HepG2 (cell line): ENCODE data around the gene CERT1. TPM values are rescaled to one million over a fixed set of nuclear protein-coding genes. Genes with fewer than 3 reads are reported as not detected.

ENCODE experiments used
- FOSL1 ChIP-seq: sonication (generic); formaldehyde crosslinking; IDR thresholded peaks from 2 replicates; pipeline ENCODE4 v1.9.0; 2021; ENCODE audit warnings: missing genetic modification reagents, borderline replicate concordance
- GABPA ChIP-seq, 2 experiments: IDR thresholded peaks; 2 replicates each; pipeline ENCODE4 v1.6.1; 2011 to 2016; ENCODE audit warnings: low read depth in 2 of 2, low read length in 1 of 2, missing biosample characterization in 1 of 2, missing genetic modification characterization in 1 of 2
- MTA1 ChIP-seq: sonication (generic); formaldehyde crosslinking; IDR thresholded peaks from 2 replicates; pipeline ENCODE4 v1.4.0; 2020; ENCODE audit warnings: missing genetic modification reagents, mild to moderate bottlenecking, borderline replicate concordance
- MXD4 ChIP-seq: IDR thresholded peaks from 2 replicates; pipeline ENCODE4 v1.6.1; 2016; ENCODE audit warnings: mild to moderate bottlenecking, missing biosample characterization, missing genetic modification reagents
- POLR2A ChIP-seq, 2 experiments: IDR thresholded peaks; 2 replicates each; pipeline ENCODE4 v1.6.1; 2011; ENCODE audit warnings: low read depth in 2 of 2, low read length in 2 of 2, mild to moderate bottlenecking in 1 of 2, moderate library complexity in 1 of 2; ENCODE audit not compliant: insufficient read depth in 1 of 2
- SCMH1 ChIP-seq: sonication (generic); formaldehyde crosslinking; IDR thresholded peaks from 2 replicates; pipeline ENCODE4 v1.9.0; 2021; ENCODE audit warnings: missing genetic modification reagents, mild to moderate bottlenecking, borderline replicate concordance
- TAF1 ChIP-seq: sonication (generic); formaldehyde crosslinking; IDR thresholded peaks from 2 replicates; pipeline ENCODE4 v1.4.0; 2020; ENCODE audit warnings: missing genetic modification reagents
- ZFP90 ChIP-seq: sonication (generic); formaldehyde crosslinking; IDR thresholded peaks from 2 replicates; pipeline ENCODE4 v1.8.0; 2022; ENCODE audit warnings: missing genetic modification reagents, mild to moderate bottlenecking, inconsistent platforms, borderline replicate concordance
- ZNF3 ChIP-seq: IDR thresholded peaks from 2 replicates; pipeline ENCODE4 v1.7.0; 2017; ENCODE audit warnings: inconsistent platforms
- ZNF550 ChIP-seq: sonication (generic); formaldehyde crosslinking; IDR thresholded peaks from 2 replicates; pipeline ENCODE4 v1.4.0; 2020; ENCODE audit warnings: mild to moderate bottlenecking, missing genetic modification reagents, borderline replicate concordance
- ZNF557 ChIP-seq: sonication (generic); formaldehyde crosslinking; IDR thresholded peaks from 2 replicates; pipeline ENCODE4 v1.4.0; 2020; ENCODE audit warnings: missing genetic modification reagents
- ZNF709 ChIP-seq: sonication (generic); formaldehyde crosslinking; IDR thresholded peaks from 2 replicates; pipeline ENCODE4 v1.5.0; 2020; ENCODE audit warnings: mild to moderate bottlenecking, missing genetic modification reagents
- polyA plus RNA-seq, 8 experiments: library from polyadenylated mRNA; depleted of rRNA in 3 of 8; stranded (reverse) in 7 of 8; unstranded in 1 of 8; fragments of >200 nt; fragmentation: Illumina TruSeq in 4 of 8; extraction: Trizol in 4 of 8; gene quantifications; 2 replicates each; pipeline versions ENCODE4 v1.2.1 to v1.2.3, GENCODE V29; 2011 to 2016; ENCODE audit warnings: low read depth in 4 of 8, missing spikeins in 1 of 8, mixed read lengths in 1 of 8; ENCODE audit not compliant: insufficient read depth in 1 of 8
- total RNA-seq, 5 experiments: library from RNA; depleted of rRNA; stranded (reverse); fragments of >200 nt; fragmentation: Illumina TruSeq; extraction: Trizol; gene quantifications; 2 replicates each; pipeline ENCODE4 v1.2.3, GENCODE V29; 2016; ENCODE audit warnings: low read depth in 1 of 5
- TF ChIP-seq, protein P1 (sequence below): sonication (generic); formaldehyde crosslinking; conservative IDR thresholded peaks from 2 replicates; pipeline ENCODE4 v1.4.0; 2020; ENCODE audit warnings: missing genetic modification reagents
- TF ChIP-seq, protein P2 (sequence below): sonication (generic); formaldehyde crosslinking; IDR thresholded peaks from 2 replicates; pipeline ENCODE4 v1.4.0; 2020; ENCODE audit warnings: missing genetic modification reagents
- TF ChIP-seq, protein P3 (sequence below): sonication (generic); formaldehyde crosslinking; IDR thresholded peaks from 2 replicates; pipeline ENCODE4 v1.5.0; 2020; ENCODE audit warnings: mild to moderate bottlenecking, missing genetic modification reagents
- TF ChIP-seq, protein P4 (sequence below): sonication (generic); formaldehyde crosslinking; IDR thresholded peaks from 2 replicates; pipeline ENCODE4 v1.5.0; 2020; ENCODE audit warnings: missing genetic modification reagents
- TF ChIP-seq, protein P5 (sequence below): sonication (generic); formaldehyde crosslinking; IDR thresholded peaks from 2 replicates; pipeline ENCODE4 v1.4.0; 2020; ENCODE audit warnings: missing genetic modification reagents
- TF ChIP-seq, protein P6 (sequence below): sonication (generic); formaldehyde crosslinking; IDR thresholded peaks from 2 replicates; pipeline ENCODE4 v1.4.0; 2020; ENCODE audit warnings: mild to moderate bottlenecking, low read depth, missing genetic modification reagents

CERT1 gene
- total and polyA plus RNA-seq, 2 of the 13 experiments (the other 11 are each of a cell fraction or from before 2014, with no cell fraction given): 8.2 to 12.7 TPM

DNA sequence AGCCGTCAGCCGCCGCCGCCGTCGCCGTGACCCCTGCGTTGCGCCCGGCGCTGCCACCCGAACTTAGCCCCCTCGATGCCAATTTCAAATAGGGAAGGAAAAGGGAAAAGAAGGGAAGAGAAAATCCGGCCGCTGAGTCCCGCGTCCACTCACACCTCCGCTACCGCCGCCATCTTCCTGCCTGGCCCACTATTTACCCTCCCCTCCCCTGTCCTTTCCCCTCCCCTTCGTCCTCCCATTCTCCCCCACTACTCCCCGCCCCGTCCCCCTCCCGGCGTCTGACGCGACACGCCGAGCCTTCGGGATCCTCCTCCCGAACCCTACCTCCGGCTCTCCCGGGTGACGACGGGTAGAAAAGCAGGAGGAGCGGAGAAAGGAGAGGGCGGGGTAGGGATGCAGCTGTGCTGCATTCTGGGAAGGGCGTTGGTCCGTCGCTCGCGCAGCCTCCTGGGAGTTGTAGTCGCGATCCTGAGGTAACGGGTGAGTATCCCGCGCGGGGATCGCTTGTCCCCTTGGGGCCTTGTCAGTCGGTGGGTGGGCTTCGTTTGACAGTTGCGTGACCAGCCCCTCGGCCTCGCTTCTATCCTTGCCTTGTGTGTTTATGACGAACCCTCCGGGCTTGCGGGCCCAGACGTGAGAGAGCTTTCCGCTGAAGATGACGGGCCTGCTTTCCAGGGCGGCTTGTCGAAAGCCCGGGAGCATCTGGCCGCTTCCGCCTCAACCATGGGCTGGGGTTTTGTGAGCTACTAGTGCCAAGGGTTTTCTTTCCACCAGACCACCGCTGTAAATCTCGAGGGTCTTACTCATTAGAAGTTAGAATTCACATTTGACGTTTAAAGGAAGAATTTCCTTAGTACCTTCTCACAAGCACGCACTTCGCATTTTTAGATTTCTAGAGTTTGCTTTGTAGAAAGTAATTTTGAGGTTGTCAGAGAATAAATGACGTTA, at the start of gene CERT1, which contains the start of gene POLK (continued):
- TF ChIP-seq, protein P1, sequence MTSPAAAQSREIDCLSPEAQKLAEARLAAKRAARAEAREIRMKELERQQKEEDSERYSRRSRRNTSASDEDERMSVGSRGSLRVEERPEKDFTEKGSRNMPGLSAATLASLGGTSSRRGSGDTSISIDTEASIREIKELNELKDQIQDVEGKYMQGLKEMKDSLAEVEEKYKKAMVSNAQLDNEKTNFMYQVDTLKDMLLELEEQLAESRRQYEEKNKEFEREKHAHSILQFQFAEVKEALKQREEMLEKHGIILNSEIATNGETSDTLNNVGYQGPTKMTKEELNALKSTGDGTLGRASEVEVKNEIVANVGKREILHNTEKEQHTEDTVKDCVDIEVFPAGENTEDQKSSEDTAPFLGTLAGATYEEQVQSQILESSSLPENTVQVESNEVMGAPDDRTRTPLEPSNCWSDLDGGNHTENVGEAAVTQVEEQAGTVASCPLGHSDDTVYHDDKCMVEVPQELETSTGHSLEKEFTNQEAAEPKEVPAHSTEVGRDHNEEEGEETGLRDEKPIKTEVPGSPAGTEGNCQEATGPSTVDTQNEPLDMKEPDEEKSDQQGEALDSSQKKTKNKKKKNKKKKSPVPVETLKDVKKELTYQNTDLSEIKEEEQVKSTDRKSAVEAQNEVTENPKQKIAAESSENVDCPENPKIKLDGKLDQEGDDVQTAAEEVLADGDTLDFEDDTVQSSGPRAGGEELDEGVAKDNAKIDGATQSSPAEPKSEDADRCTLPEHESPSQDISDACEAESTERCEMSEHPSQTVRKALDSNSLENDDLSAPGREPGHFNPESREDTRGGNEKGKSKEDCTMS (CRISPR knock-in tag): no peak
- TF ChIP-seq, protein P2, sequence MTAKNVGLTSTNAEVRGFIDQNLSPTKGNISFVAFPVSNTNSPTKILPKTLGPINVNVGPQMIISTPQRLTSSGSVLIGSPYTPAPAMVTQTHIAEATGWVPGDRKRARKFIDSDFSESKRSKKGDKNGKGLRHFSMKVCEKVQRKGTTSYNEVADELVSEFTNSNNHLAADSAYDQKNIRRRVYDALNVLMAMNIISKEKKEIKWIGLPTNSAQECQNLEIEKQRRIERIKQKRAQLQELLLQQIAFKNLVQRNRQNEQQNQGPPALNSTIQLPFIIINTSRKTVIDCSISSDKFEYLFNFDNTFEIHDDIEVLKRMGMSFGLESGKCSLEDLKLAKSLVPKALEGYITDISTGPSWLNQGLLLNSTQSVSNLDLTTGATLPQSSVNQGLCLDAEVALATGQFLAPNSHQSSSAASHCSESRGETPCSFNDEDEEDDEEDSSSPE: 0 out of 2 replicates have a peak, but pooled peaks have one; percentile 46
- no peak for TF ChIP-seq ZNF557 (CRISPR knock-in tag)
- TF ChIP-seq SCMH1 (CRISPR knock-in tag): no peak
- TF ChIP-seq ZNF550: 0 out of 2 replicates have a peak, but pooled peaks have one; percentile 1
- no peak for TF ChIP-seq FOSL1
- peak; percentile 93 for TF ChIP-seq TAF1
- TF ChIP-seq, protein P3, sequence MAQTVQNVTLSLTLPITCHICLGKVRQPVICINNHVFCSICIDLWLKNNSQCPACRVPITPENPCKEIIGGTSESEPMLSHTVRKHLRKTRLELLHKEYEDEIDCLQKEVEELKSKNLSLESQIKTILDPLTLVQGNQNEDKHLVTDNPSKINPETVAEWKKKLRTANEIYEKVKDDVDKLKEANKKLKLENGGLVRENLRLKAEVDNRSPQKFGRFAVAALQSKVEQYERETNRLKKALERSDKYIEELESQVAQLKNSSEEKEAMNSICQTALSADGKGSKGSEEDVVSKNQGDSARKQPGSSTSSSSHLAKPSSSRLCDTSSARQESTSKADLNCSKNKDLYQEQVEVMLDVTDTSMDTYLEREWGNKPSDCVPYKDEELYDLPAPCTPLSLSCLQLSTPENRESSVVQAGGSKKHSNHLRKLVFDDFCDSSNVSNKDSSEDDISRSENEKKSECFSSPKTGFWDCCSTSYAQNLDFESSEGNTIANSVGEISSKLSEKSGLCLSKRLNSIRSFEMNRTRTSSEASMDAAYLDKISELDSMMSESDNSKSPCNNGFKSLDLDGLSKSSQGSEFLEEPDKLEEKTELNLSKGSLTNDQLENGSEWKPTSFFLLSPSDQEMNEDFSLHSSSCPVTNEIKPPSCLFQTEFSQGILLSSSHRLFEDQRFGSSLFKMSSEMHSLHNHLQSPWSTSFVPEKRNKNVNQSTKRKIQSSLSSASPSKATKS (CRISPR knock-in tag): no peak
- TF ChIP-seq MTA1: no peak; the same call in 1 of the 2 replicates
- TF ChIP-seq ZNF3 (CRISPR knock-in tag): 0 out of 2 replicates have a peak, but pooled peaks have one; percentile 25
- TF ChIP-seq, protein P4, sequence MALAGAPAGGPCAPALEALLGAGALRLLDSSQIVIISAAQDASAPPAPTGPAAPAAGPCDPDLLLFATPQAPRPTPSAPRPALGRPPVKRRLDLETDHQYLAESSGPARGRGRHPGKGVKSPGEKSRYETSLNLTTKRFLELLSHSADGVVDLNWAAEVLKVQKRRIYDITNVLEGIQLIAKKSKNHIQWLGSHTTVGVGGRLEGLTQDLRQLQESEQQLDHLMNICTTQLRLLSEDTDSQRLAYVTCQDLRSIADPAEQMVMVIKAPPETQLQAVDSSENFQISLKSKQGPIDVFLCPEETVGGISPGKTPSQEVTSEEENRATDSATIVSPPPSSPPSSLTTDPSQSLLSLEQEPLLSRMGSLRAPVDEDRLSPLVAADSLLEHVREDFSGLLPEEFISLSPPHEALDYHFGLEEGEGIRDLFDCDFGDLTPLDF (CRISPR knock-in tag): peak; percentile 46
- no peak for TF ChIP-seq ZFP90 (CRISPR knock-in tag)
- TF ChIP-seq, protein P5, sequence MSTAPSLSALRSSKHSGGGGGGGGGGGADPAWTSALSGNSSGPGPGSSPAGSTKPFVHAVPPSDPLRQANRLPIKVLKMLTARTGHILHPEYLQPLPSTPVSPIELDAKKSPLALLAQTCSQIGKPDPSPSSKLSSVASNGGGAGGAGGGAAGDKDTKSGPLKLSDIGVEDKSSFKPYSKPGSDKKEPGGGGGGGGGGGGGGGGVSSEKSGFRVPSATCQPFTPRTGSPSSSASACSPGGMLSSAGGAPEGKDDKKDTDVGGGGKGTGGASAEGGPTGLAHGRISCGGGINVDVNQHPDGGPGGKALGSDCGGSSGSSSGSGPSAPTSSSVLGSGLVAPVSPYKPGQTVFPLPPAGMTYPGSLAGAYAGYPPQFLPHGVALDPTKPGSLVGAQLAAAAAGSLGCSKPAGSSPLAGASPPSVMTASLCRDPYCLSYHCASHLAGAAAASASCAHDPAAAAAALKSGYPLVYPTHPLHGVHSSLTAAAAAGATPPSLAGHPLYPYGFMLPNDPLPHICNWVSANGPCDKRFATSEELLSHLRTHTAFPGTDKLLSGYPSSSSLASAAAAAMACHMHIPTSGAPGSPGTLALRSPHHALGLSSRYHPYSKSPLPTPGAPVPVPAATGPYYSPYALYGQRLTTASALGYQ (CRISPR knock-in tag): no peak
- no peak; the same call in 1 of the 2 replicates for TF ChIP-seq ZNF709
- peak; percentile 43; the same call in 1 of the 2 replicates for TF ChIP-seq GABPA (IDR thresholded peaks at IDR 0.05; ENCODE audit: low read depth, low read length)
- TF ChIP-seq GABPA (CRISPR knock-in tag; IDR thresholded peaks at IDR 0.05; ENCODE audit: low read depth): peak; percentile 81
- TF ChIP-seq MXD4 (CRISPR knock-in tag): peak; percentile 39; the same call in 1 of the 2 replicates
- TF ChIP-seq, protein P6, sequence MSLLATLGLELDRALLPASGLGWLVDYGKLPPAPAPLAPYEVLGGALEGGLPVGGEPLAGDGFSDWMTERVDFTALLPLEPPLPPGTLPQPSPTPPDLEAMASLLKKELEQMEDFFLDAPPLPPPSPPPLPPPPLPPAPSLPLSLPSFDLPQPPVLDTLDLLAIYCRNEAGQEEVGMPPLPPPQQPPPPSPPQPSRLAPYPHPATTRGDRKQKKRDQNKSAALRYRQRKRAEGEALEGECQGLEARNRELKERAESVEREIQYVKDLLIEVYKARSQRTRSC (CRISPR knock-in tag): no peak
- TF ChIP-seq POLR2A (IDR thresholded peaks at IDR 0.05; ENCODE audit: insufficient read depth in 1 of 2, low read depth in 2 of 2, low read length in 2 of 2): peak; percentile 83 to 91
